NCI-H2029 (cell line): ENCODE data around the gene LTBR.
A peak's percentile ranks its signal among the peaks of the same experiment; 100 is the strongest.

Experiments used
- DNase-seq: peaks from one replicate; lab custom pipeline; 2025; lab: John Stamatoyannopoulos, UW

LTBR gene

DNA sequence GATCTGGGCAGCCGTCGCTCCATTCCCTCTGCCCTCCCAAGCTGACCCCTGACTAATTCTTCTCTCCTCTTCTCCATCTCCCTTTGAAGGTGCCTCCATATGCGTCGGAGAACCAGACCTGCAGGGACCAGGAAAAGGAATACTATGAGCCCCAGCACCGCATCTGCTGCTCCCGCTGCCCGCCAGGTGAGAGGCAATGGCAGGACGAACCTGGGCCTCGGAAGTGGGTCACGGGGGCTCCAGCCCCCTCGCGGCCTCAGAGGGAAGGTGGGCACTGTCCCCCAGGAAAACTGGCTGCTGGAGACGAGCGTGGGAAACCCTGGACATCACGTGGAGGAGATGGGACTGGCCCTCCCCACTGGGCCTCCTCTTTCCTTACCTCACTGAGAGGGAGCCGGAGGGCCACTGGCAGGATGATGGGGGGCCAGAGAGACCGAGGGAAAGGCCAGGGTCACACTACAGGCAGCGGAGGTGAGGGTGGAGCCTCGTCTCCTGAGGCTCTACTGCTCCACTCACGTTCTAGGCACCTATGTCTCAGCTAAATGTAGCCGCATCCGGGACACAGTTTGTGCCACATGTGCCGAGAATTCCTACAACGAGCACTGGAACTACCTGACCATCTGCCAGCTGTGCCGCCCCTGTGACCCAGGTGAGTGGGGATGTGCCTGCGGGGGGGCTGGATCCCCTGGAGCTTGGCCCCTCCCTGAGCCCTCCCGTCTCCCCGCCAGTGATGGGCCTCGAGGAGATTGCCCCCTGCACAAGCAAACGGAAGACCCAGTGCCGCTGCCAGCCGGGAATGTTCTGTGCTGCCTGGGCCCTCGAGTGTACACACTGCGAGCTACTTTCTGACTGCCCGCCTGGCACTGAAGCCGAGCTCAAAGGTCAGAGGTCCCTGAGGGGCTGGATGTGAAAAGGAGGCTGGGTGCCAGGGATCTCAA is 806 bp downstream of the LTBR start:
- no peak for DNase-seq

DNA sequence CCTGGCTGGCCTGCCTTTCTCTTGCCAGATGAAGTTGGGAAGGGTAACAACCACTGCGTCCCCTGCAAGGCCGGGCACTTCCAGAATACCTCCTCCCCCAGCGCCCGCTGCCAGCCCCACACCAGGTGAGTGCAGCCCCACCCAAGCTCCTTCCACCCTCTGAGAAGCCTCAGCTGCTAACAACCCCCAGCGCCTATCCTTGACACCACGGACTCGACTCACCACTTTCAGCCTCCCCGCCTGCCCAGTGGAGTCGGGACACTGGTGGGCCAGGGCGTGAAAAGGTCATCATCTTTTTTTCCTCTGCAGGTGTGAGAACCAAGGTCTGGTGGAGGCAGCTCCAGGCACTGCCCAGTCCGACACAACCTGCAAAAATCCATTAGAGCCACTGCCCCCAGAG is 2.1 kb downstream of the LTBR start:
- no peak for DNase-seq

DNA sequence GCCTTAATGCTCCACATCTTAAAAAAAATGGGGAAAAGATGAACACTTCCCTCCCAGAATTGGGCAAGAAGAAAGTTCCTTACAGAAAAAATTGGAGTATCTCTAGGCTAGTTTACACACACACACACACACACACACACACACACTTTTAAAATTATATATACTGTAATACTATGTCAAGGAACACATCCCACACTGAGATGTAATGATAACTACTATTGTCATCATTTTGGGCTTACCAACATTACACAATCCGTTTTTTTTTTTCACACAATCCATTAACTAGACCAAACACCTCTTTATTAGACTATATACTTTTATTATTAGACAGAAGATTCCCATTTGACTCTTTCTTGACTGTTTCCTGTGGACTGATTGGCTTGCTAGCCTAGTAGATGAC is 2.5 kb downstream of the LTBR start:
- DNase-seq: no peak

GRCh38 chr12:6387541-6387940 is 3.6 kb downstream of the LTBR start:
- no peak for DNase-seq

GRCh38 chr12:6390084-6390799 is 6.3 kb downstream of the LTBR start:
- DNase-seq: no peak

DNA sequence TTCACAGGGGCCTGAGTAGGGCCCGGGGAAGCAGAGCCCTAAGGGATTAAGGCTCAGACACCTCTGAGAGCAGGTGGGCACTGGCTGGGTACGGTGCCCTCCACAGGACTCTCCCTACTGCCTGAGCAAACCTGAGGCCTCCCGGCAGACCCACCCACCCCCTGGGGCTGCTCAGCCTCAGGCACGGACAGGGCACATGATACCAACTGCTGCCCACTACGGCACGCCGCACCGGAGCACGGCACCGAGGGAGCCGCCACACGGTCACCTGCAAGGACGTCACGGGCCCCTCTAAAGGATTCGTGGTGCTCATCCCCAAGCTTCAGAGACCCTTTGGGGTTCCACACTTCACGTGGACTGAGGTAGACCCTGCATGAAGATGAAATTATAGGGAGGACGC is 7.1 kb downstream of the LTBR start:
- no peak for DNase-seq

- peak; percentile 94 for DNase-seq
Measured at GRCh38 chr12:6392504-6392903, 8.5 kb downstream of the LTBR start.

- DNase-seq: no peak
Measured at GRCh38 chr12:6393109-6393508, 9.1 kb downstream of the LTBR start.

- DNase-seq: no peak
Measured at GRCh38 chr12:6394398-6394797, 10.4 kb downstream of the LTBR start.

DNA sequence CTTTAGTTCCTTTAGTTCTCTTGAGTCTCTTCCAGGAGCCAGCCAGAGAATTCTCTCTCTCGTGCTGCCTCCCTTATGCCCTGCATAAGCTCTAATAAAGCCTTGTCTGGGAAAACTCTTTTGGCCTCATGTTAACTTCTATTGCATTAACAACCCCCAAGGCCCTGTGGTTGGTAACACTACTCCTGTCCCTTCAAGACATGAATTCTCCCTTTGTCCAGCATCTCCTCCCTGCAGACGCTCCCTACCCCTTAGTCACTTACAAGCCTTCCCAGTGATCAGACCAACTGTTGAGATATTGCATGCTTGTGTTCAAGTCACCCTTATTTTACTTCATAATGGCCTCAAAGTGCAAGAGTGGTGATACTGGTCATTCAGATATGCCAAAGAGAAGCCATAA is 12.1 kb downstream of the LTBR start:
- no peak for DNase-seq

- DNase-seq: no peak
Measured at GRCh38 chr12:6399884-6400644, 16.1 kb downstream of the LTBR start.

- DNase-seq: no peak
Measured at GRCh38 chr12:6404390-6404789, 20.4 kb downstream of the LTBR start.

DNA sequence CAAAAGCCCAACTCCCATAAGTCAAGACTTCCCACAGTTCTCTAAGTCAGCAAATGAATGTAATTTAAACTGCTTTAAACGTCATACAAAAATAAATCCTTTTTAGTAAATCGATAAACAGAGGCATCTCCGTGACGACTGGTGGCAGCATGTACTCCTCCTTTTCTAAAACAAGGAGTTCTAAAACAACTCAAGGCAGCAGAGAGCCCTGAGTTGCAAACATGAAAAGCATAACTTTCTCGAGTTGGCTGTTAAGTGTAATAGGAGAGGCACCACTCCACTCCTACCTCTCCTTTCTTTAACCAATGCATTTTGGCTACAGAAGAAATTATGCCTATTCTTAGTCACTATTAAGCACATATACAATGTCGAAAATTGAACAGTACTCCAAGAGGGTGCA is 22.0 kb downstream of the LTBR start:
- no peak for DNase-seq

GRCh38 chr12:6407236-6407954 is 23.4 kb downstream of the LTBR start:
- DNase-seq: peak; percentile 23

GRCh38 chr12:6416596-6416995 is 32.6 kb downstream of the LTBR start:
- DNase-seq: no peak

GRCh38 chr12:6418796-6419195 is 34.8 kb downstream of the LTBR start:
- DNase-seq: no peak

- no peak for DNase-seq
Measured at GRCh38 chr12:6420364-6420763, 36.4 kb downstream of the LTBR start.

DNA sequence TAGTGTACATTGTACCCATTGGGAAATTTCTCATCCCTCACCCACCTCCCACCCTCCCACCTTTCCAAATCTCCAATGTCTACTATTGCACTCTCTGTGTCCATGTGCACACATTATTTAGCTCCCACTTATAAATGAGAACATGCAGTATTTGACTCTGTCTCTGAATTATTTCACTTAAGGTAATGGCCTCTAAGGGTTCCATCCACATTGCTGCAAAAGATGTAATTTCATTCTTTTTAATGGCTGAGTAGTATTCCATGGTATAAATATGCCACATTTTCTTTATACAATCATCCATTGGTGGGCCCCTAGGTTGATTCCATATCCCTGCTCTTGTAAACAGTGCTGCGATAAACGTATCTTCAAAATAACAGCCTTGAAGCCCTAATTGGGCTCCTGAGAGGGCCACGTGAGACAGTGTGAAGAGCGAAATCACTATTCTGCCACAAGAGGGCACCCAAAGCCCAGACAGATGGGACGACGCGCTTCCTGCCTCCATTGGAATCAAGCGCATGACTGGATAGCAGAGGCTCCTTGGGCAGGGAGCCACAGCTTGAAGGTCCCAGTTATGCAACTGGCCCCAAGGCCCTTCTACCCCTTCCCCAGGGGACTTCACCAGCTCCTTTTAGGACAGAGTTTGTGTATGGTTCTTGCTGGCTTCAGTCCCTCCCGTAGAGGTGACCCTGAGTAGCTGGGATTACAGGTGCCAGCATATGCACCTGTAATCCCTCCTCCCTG is 39.5 kb downstream of the LTBR start:
- peak; percentile 92 for DNase-seq

DNA sequence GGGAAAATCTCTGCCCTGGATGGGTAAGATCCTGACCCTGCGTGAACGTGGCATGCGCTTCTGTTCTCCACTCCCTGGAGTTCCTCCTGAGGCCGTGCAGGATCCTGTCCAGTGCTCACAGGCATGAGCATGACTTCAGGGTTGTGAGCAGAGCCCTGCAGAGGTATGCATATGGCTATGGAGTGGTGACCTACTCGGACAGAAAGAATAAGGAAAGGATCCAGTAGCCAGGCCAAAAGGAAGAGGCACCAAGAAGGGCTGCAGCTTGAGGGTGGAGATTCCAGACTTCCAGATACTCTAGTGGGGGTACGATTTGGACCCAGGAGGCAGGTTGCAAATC is 40.0 kb downstream of the LTBR start:
- DNase-seq: no peak

GRCh38 chr12:6424866-6425265 is 40.9 kb downstream of the LTBR start:
- DNase-seq: no peak
